Endothelial cell (in vitro differentiated cells): ENCODE results near the gene CACNB4. TPM values are rescaled to one million over a fixed set of nuclear protein-coding genes. Genes with fewer than 3 reads are reported as not detected.
"Not testable (repeated sequence)": the region's sequence is repeated elsewhere in the genome, so short reads cannot be mapped to it uniquely, and the experiment has no call there.

Source experiments
- DNase-seq: peaks from one replicate; pipeline ENCODE4 v3.0.0; 2021; ENCODE audit warnings: low spot score
- H3K27ac Mint-ChIP-seq: one replicate; pipeline ENCODE4 v1.8.0; 2021; ENCODE audit warnings: mixed read lengths, inconsistent platforms; ENCODE audit not compliant: unreplicated experiment
- H3K27me3 Mint-ChIP-seq: one replicate; pipeline ENCODE4 v1.8.0; 2021; ENCODE audit warnings: mild to moderate bottlenecking, moderate library complexity, mixed read lengths, inconsistent platforms; ENCODE audit not compliant: unreplicated experiment
- H3K36me3 Mint-ChIP-seq: one replicate; pipeline ENCODE4 v1.8.0; 2021; ENCODE audit warnings: mild to moderate bottlenecking, low read depth, mixed read lengths, inconsistent platforms; ENCODE audit not compliant: unreplicated experiment
- H3K4me1 Mint-ChIP-seq: one replicate; pipeline ENCODE4 v1.8.0; 2021; ENCODE audit warnings: mild to moderate bottlenecking, mixed read lengths, inconsistent platforms; ENCODE audit not compliant: unreplicated experiment
- H3K4me3 Mint-ChIP-seq: one replicate; pipeline ENCODE4 v1.8.0; 2021; ENCODE audit warnings: mild to moderate bottlenecking, mixed read lengths, inconsistent platforms; ENCODE audit not compliant: unreplicated experiment
- H3K9me3 Mint-ChIP-seq: one replicate; pipeline ENCODE4 v1.8.0; 2021; ENCODE audit warnings: mixed read lengths, inconsistent platforms; ENCODE audit not compliant: unreplicated experiment
- CTCF ChIP-seq: fragments of 200-600 bp; sonication (generic); IDR thresholded peaks from one replicate; pipeline ENCODE4 v1.5.0; 2021; ENCODE audit warnings: antibody characterized with exemption; ENCODE audit not compliant: unreplicated experiment
- total RNA-seq: library from RNA; stranded (reverse); fragmentation: NEBNext Ultra II Directional; extraction: Animal tissue kit (Norgen Biotek cat#: 25700); gene quantifications from one replicate; pipeline ENCODE4 v1.2.1, GENCODE V29; 2021; ENCODE audit not compliant: unreplicated experiment

The CACNB4 gene
- total RNA-seq, 1 donor from 2014 or later: 1.5 TPM

GRCh38 chr2:151802315-151802714 lies 296.5 kb downstream of the CACNB4 start:
- no peaks in the 10 kb centered on the region for H3K27me3 Mint-ChIP-seq
- H3K4me3 Mint-ChIP-seq: no peak overlapping the region
- no peaks in the 10 kb centered on the region for H3K4me1 Mint-ChIP-seq
- no peak for TF ChIP-seq CTCF
- peaks cover 3% of the 10 kb centered on the region for H3K36me3 Mint-ChIP-seq
- H3K9me3 Mint-ChIP-seq: no peaks in the 10 kb centered on the region
- no peak overlapping the region for H3K27ac Mint-ChIP-seq
- no peak for DNase-seq

DNA sequence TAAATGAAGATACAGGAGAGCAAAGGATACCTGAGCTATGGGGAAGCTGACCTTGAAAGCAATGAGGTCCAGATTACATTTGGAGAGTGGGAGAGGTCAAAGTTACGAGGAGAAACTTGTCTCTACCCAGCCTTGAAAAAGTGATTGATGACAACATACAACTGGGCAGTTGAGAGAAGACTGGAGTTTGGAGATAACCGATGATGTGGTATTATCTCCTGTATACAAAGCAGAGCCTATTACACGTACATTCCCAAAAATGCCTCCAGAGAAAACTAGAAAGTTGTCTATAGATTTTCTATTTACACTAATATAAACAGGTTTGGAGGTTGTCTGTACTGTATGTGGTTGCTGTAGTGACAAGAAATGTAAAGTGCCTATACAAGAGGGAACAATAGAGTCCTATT lies 299.0 kb downstream of the CACNB4 start:
- no peak for DNase-seq
- H3K4me1 Mint-ChIP-seq: no peaks in the 10 kb centered on the region
- H3K27me3 Mint-ChIP-seq: no peaks in the 10 kb centered on the region
- H3K4me3 Mint-ChIP-seq: no peak overlapping the region
- peaks cover 3% of the 10 kb centered on the region for H3K36me3 Mint-ChIP-seq
- no peak overlapping the region for H3K27ac Mint-ChIP-seq
- no peaks in the 10 kb centered on the region for H3K9me3 Mint-ChIP-seq
- no peak for TF ChIP-seq CTCF

DNA sequence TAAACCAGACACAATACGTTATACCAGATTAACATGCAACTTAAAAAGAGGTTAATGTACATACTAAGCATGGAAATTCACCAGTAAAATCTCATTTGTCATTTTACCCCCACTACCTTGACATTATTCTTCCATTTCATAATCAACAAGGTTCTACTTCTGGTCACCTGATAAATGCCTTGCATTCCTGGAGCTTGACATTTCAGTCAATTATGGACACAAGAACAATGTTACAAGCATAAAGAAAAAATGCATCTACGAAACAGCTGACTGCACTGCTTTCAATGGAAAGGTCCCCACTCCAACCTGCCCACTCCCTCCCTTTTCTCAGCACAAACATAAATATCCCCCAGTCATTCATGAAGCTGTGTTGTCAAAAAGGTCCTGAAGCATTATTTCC lies 302.1 kb downstream of the CACNB4 start:
- H3K27ac Mint-ChIP-seq: no peak overlapping the region
- no peak for DNase-seq
- H3K27me3 Mint-ChIP-seq: no peaks in the 10 kb centered on the region
- H3K4me1 Mint-ChIP-seq: no peaks in the 10 kb centered on the region
- no peaks in the 10 kb centered on the region for H3K36me3 Mint-ChIP-seq
- no peaks in the 10 kb centered on the region for H3K9me3 Mint-ChIP-seq
- no peak overlapping the region for H3K4me3 Mint-ChIP-seq
- TF ChIP-seq CTCF: no peak

- Mint-ChIP-seq H3K4me1 (no peaks in the 10 kb centered on the region), H3K4me3 (no peak overlapping the region), H3K9me3 (no peaks in the 10 kb centered on the region), H3K27me3 (no peaks in the 10 kb centered on the region), H3K27ac (no peak overlapping the region), H3K36me3 (no peaks in the 10 kb centered on the region)
- no peak for TF ChIP-seq CTCF
- no peak for DNase-seq
Measured at GRCh38 chr2:151795646-151796240, 303.1 kb downstream of the CACNB4 start.

DNA sequence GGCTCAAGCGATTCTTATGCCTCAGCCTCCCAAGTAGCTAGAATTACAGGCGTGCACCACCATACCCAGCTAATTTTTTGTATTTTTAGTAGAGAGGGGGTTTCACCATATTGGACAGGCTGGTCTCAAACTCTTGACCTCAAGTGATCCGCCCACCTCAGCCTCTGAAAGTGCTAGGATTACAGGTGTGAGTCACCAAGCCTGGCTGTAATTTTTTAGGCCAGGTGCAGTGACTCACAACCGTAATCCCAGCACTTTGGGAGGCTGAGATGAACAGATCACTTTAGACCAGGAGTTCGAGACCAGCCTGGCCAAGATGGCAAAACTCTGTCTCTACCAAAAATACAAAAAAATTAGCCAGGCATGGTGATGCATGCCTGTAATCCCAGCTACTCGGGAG lies 304.4 kb downstream of the CACNB4 start:
- H3K9me3 Mint-ChIP-seq, DNase-seq, H3K27me3 Mint-ChIP-seq, H3K27ac Mint-ChIP-seq, H3K4me1 Mint-ChIP-seq, H3K4me3 Mint-ChIP-seq, H3K36me3 Mint-ChIP-seq: not testable (repeated sequence)

DNA sequence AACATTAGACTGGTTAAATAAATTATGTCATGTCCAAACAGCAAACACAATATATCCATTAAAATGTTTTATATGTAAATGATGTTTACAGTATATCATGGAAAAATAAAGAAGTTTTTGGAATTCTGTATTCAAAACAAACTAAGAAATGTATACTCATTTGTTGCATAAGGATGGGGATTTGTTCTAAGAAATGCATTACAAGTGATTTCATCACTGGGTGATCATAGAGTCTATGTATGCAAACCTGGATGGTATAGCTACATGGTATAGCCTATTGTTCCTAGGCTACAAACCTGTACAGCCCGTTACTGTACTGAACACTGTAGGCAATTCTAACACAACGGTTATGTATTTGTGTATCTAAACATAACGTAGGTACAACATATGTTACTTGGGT lies 305.7 kb downstream of the CACNB4 start:
- H3K27me3 Mint-ChIP-seq: no peaks in the 10 kb centered on the region
- H3K36me3 Mint-ChIP-seq: no peaks in the 10 kb centered on the region
- no peak overlapping the region for H3K27ac Mint-ChIP-seq
- no peak for DNase-seq
- no peak for TF ChIP-seq CTCF
- H3K9me3 Mint-ChIP-seq: no peaks in the 10 kb centered on the region
- H3K4me1 Mint-ChIP-seq: peaks cover under 1% of the 10 kb centered on the region
- no peak overlapping the region for H3K4me3 Mint-ChIP-seq
